Right ventricle myocardium inferior (tissue), 1 donor: ENCODE data around the gene H6PD. TPM values are rescaled to one million over a fixed set of nuclear protein-coding genes. Genes with fewer than 3 reads are reported as not detected.
A peak's percentile ranks its signal among the peaks of the same experiment; 100 is the strongest.

Source experiments
- ATAC-seq: fragments of 200-7000 bp; cut with Tn5 transposase; one replicate; pipeline ENCODE4 v1.9.1; 2020; ENCODE audit warnings: mild to moderate bottlenecking, moderate library complexity
- DNase-seq: peaks from one replicate; pipeline ENCODE4 v3.0.0; 2021; ENCODE audit errors: missing footprints
- intact Hi-C: fragments of 100-400 bp; cut with DNase I; formaldehyde crosslinking; loops from one replicate; pipeline ENCODE4 v1.11.0; 2022
- total RNA-seq: library from RNA; stranded (reverse); fragmentation: NEBNext Ultra II Directional; extraction: Animal tissue kit (Norgen Biotek cat#: 25700); gene quantifications from one replicate; pipeline ENCODE4 v1.2.1, GENCODE V29; 2021
- donor health status: DM: no; HTN: yes; CAD: no; lungs with severe emphysema.

H6PD gene
- total RNA-seq, 1 donor from 2014 or later, result 18.7 TPM

DNA sequence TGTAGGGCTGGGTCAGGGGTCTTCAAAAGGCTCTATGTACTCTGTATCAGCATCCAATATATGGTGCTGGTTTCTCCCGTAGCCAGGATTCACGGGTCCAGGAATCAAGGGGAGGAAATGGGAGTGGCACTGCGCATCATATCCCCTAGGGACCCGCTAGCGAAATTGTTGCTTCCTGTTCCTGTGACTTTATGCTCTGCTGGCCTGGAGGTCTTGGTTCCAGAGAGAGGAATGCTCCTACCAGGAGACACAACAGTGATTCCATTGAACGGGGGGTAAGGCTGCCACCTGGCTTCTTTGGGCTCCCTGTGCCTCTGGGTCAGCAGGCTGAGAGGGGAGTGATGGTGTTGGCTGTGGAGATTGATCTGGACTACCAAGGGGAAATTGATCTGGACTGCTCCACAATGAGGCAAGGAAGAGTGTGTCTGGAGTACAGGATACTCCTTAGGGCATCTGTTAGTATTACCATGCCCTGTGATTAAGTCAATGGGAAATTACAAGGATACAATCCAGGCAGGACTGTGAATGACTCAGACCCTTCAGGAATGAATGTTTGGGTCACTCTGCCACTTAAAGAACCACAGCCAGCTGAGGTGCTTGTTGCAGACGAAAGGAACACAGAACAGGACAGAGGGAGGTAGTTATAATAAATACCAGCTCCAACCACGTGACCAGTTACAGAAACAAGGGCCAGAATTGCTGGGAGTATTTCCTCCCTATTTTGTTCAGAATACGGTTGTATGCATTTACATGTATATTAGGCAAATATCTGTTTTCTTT is 68.4 kb downstream of the H6PD start:
- DNase-seq (no peak), ATAC-seq (peak; percentile 43)
- intact Hi-C loops, result no loop called here

DNA sequence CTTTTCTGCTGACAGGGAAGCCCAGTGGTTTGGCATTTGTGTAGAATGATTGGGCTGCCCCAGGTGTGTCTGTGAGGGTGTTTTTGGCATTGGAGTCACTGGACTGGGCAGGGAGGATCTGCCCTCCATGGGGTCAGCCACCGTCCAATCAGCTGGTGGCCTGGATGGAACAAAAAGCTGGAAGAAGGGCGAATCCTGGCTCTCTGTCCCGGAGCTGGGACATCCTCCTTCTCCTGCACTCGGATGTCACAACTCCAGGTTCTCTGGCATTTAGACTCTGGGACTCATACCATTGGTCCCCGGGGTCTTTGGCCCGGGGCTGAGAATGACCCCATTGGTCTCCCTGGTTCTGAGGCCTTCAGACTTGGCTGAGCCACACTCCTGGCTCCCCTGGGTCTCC is 69.3 kb downstream of the H6PD start:
- intact Hi-C loops, result no loop called here
- DNase-seq (no peak), ATAC-seq (no peak)

DNA sequence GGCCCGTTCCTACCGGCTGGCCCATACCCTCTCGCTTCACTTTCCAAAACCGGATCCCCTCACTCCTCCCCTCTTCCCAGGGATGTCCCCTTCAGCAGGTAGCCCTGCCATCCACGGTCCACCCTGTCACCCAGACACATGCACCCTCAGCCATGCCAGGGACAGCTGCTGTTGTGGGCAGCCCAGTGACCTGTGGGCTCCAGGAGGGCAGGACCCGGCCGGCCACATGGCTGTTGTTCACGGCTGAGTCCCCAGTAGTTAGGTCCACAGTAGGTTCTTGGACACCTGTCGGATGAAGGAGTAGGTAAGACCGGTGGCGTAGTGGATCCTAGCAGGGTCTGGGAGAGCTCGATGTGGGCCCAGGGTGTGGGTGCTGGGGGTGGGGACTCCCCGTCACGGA is 70.6 kb downstream of the H6PD start:
- DNase-seq, result no peak
- intact Hi-C loops, result no loop called here

DNA sequence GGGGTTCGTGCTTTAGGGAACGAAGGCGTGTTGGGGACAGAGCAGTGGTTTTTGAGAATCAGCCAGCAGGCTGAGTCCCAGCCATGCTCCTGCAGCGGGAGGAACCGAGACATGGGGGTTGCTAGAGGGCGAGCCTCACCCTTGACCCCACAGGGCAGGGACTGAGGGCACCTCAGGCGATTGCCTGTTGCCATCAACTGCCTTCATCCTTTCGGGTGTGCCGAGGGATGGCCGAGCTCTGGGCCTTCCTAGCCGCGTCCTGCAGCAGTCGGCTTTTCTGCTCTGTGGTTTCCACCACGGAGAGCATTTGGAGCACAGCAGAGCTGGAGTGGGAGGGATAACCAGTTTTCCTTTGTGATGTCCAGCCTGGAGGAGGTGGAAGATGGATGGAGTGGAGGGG is 71.4 kb downstream of the H6PD start:
- ATAC-seq, result no peak
- DNase-seq, result no peak
- intact Hi-C loops, result no loop called here

More for the DNA sequence above, 70.6 kb downstream of the H6PD start:
- ATAC-seq, result no peak

DNA sequence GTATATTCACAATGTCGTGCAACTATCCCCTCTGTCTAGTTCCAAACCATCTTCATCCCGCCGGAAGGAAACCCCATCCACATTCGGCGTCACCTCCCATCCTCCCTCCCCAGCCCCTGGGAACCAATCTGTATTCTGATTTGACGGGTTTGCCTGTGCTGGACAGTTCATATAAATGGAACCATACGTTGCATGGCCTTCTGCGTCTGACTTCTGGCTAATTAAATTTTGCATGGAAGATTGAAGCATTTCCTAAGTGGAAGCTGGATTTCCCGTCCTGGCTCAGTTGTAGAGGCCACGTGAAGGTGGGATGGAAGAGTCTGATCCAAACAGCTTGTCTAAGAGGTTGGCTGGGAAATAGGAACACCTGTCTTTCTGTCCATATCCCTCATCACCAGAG is 72.7 kb downstream of the H6PD start:
- DNase-seq (no peak), ATAC-seq (no peak)
- intact Hi-C loops, result no loop called here

DNA sequence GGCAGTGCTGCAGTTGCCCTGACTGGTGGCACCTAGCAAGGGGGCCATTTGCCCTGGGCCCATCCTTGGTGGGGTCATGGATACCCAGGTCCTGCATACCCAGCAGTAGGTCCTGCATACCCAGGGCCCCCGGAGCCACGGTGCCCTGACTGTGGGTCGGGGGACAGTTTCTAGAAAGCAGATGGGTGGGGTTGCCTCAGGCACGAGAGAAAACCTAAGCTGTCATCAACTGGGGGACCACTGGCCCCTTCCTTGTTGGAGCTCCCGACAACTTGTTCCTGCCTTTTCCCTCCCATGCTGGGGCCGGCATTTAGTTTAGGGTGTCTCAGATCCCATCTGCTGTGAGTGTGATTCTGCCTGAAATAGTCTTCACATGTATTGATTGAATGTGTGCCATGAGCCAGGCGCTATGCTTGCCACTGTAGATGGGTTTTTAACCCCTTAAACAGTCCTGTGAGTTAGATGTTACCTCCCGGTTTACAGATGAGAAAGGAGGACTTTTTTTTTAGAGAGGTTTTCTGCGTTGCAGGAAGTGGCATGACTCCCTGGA is 73.7 kb downstream of the H6PD start:
- ATAC-seq, result no peak
- DNase-seq, result no peak
- intact Hi-C loops, result no loop called here

DNA sequence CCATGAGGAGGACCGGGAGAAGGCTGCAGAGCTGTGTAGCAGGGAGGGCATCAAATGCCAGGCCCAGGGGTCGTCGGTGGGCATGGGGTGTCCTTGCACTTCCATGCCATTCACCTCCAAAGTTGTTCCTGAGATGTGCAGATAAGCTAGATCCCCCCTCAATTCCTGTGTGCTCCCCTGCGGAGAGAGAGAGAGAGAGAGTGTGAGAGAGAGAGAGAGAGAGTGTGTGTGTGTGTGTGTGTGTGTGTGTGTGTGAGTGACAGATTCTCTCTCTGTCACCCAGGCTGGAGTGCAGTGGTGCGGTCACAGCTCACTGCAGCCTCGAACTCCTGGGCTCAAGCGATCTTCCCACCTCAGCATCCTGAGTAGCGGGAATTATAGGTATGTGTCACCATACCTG is 74.5 kb downstream of the H6PD start:
- intact Hi-C loops, result no loop called here
- ATAC-seq (no peak), DNase-seq (no peak)

DNA sequence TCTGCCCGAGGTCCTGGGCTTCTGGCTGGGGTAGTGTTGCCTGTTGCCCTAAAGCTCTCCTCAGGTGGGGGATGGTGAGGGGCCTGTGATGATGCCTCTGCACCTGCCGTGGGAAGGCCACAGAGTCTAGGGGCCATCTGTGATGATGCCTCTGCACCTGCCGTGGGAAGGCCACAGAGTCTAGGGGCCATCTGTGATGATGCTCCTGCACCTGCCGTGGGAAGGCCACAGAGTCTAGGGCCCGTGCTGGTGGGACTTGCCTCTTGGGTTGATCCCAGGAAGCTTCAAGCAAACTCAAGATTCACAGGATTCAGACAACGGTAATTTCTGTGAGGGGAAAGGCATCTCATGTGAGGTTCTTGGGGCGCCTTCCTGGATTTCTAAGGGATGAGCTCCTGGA is 75.4 kb downstream of the H6PD start:
- DNase-seq, result no peak
- intact Hi-C loops, result no loop called here
- ATAC-seq, result no peak

DNA sequence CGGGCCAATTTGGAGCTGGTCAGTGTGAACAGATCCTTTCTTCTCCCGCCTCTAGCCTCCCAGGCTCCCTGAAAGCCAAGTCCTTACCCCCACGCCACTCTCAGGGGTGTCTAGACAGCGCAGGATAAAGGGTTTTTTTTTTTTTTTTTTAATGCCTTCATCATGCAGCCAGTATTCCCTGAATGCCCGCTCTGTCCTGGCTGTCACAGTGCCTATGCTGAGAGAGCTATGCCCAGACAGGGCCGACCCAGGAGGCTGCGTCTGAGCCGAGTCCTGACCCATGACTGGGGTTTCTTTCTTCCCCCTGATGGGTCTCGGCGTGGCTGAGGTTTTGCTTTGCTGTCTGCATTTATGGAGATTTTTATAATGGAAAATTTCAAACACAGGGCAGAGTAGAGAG is 76.5 kb downstream of the H6PD start:
- no peak for ATAC-seq
- intact Hi-C loops, result no loop called here
- DNase-seq, result no peak

DNA sequence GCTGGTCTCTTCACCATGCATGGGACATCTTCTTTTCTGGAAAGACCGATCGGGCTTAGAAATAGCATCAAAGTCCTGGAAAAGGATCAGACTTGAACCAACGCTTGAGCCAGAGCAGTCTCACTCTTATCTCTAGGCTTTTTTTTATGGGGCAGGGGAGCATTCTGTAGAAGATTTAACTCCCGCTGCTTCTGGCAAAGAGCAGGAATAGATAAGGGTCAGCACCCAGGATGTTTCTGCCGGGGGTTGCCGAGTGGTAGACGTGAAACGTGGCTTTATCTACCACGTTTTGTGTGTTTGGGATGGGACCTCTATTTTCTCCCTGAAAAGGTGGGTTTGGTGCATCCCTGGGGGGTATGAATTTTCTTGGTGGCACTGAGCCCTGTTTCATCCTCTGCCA is 76.9 kb downstream of the H6PD start:
- intact Hi-C loops, result no loop called here
- ATAC-seq (no peak), DNase-seq (no peak)

DNA sequence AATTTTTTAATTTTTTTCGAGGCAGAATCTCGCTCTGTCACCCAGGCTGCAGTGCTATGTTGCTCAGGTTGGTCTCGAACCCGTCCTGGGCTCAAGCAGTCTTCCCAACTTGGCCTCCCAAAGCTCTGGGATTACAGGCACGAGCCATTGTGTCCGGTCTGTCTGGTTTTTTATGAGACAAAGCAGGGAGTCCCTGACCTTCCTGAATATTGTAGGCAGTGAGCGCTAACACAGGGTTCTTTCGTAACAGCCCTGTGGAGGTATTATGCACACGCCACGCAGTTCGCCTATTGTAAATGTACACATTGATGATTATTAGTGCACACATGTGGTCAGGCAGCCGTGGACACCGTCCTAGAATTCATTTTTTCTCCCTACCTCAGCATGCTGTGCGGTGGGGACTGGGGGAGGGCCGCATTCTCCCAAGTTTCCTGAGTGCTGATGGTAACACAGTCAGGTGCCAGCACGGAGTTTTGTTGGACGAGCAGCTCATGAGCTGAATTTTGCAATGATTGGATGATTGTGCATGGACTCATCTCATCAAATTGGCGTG is 77.7 kb downstream of the H6PD start:
- intact Hi-C loops, result no loop called here
- DNase-seq (no peak), ATAC-seq (no peak)

DNA sequence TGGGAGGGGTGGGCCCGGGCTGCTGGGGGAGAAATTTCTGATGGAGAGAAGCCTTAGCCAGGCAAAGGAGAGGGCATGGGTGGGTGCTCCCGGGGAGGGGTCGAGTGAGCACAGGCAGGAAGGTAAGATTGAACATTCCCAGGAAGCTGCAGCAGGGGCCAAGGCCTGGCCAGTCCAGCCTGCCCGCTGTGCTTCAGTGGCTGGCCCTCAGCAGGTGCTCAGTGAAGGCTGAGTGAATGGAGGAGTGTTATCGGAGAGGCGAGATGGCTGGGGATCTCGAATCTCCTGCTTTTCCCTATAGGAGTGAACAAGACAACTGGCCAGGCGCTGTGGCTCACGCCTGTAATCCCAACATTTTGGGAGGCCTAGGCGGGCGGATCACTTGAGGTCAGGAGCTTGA is 79.0 kb downstream of the H6PD start:
- ATAC-seq, result no peak
- intact Hi-C loops, result no loop called here
- no peak for DNase-seq

DNA sequence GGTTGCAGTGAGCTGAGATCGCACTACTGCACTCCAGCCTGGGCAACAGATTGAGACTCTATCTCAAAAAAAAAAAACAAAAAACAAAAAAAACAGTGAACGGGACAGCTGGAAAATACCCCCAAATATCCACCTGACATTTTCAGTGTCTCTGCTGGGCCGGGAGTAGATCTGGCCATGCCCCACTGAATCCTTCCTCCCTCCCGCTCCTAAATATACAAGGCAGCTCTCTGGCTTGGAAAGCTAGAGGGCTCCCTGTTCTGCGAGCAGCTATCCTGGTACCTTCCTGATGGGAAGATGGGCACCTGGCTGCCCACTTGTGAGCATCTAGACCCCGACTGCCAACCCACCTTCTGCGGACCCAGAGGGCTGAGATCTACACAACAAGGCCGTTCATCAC is 79.5 kb downstream of the H6PD start:
- ATAC-seq (no peak), DNase-seq (no peak)
- intact Hi-C loops, result no loop called here

DNA sequence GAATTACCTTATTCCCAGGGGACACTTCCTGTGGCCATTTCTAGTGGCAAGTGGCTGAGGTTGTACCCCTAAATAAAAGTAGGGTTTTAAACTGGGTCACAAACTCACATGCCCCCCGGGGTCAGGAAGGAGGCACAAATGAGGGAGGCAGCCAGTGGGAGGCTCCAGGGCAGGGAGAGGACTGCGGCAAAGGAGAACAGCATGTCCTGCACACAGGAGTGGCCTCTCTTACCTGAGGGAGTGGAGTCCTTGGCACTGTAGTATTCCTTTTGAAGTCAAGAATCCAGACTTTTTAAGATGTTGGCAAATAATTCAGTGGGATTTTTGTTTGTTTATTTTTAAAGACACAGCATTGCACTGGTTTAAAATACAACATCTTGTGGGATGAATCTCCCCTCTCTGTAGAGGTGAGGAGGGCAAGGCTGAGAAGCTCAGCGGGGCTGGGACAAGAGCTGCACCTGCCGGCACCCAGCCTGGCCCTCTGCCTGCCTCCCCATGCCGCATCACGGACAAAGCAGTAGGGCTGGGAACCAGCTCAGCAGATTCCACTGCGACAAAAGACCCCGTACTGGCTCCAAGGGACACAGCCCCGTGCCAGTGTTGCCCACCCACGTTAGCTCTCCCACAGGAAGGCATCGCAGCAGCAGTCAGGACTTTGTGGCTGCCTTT is 80.3 kb downstream of the H6PD start:
- ATAC-seq, result no peak
- DNase-seq, result no peak
- intact Hi-C loops, result no loop called here

DNA sequence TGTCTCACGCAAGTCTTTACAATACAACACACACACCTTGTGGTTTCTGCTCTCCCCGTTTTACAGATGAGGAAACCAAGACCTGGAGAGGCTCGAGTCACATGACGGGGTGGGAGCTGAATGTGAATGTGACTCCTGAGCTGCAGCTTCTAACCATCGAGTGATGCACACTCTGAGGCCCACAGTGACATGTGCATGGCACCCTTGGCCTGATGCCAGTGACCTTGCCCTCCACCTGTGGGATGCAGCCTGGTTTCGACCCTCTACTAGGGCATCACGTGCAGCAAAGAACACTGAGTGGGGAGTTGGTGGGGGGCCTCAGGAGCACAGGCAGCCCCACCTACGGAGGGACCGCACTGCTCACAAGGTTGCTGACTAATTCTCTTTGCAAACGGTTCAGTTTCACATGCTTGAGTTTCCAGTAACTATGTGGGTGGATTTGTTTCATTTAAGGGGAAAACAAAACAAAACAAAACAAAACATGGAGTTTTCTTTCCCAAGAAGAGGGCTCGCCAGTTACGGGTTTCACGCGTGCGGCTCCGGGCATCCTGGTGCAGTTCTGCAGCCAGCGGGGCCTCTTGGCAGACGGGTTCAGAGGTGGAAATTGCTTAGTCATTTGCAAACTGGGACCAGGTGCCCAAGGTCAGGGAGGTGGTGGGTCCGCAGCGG is 81.0 kb downstream of the H6PD start:
- ATAC-seq (no peak), DNase-seq (no peak)
- intact Hi-C loops, result no loop called here

DNA sequence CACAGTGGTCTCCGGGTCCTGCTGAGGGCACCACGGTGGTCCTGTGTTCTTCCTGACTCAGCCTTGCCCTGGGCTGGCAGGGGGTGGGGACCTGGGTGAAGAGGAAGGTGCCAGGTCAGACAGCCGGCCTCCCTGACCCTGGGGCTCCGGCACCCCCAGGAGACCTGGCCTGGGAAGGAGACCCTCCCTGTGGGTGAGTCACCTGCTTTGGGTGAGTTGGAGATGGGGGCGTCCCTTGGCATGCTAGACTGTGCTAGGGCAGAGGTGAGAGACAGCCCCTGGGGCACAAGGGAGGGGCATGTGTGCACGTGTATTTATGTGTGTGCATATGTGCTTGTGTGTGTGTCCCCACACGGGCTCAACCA is 81.5 kb downstream of the H6PD start:
- no peak for DNase-seq
- no peak for ATAC-seq
- intact Hi-C loops, result no loop called here

DNA sequence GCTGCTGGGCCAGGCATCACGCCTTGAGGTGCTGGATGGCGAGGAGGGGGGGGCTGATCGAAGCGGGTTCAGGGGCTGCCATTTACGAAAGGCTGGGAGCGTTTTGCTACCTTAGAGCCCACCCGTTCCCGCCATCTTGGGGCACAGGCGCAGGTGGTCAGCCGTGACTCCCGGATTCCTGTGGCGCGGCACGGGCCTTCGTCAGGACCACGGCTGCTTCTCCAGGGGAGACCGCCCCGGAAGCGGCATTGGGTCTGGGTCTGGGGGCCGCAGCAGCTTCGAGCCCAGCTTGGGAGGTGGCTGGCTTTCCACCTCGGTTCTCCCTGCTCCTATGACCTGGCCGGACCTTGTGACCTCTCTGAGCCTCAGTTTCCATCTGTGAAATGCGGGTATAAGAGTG is 81.9 kb downstream of the H6PD start:
- intact Hi-C loops, result no loop called here
- ATAC-seq (no peak), DNase-seq (no peak)

DNA sequence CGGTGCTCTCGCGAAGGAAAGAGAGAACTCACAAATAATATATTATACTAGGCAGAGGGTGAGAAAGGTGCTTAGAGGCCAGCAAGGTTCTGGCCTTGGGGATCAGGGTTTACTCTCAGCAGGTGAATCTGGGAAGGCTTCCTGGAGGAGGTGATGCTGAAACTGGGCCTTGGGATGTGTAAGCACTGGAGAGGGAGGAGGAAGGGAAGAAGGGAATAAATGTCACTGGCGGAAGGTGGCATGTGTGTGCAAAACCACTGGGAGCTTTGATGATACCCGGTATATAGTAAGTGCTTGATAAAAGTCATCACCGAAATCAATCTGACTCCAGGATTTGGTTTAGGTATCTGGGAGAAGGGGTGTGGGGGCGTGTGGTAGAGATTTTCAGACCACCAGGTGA is 82.5 kb downstream of the H6PD start:
- intact Hi-C loops, result no loop called here
- DNase-seq (no peak), ATAC-seq (no peak)

DNA sequence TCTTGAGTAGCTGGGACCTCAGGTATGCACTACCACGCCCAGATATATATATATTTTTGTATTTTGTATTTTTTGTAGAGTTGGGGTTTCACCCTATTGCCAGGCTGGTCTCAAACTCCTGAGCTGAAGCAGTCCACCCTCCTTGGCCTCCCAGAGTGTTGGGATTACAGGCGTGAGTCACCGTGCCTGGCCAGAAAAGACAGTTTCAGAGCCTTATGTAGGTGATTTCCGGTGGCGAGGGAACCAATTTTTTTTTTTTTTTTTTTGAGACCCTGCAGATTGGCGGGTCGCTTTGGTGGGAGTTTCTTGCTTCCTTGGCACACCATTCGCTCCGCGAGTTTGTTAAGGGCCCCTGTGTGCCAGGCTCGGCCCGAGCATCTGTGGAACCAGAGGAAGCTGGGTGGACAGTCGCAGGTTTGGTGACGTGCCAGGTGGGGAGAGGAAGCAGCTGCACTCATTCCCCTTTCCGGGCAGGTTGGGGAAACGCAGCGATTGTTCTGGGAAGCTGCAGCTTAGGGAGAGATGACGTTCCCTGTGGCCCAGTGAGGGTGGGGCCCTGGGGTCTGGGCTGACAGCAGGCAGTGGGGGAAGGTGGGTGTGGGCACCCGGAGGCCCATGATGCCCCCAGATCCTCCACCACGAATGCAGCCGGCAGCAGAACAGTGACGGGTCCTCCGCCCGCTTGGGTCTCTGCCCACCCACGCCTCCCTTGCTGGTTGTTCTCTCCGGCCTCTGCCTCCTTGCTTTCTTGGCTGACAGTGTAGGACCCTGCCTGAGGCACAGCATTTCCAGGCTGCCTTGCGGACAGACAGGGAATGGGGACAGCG is 83.2 kb downstream of the H6PD start:
- intact Hi-C loops, result no loop called here
- peak; percentile 28 for ATAC-seq
- DNase-seq, result no peak
